HG03575 (cell line): Measurements from ENCODE around the gene BACH2.
"Not testable (repeated sequence)": the region's sequence is repeated elsewhere in the genome, so short reads cannot be mapped to it uniquely, and the experiment has no call there.

Source experiments
- ATAC-seq: cut with Tn5 transposase; IDR thresholded peaks from one replicate; pipeline ENCODE4 v1.9.1; 2021; ENCODE audit not compliant: unreplicated experiment, insufficient number of reproducible peaks, low FRiP score; ENCODE audit errors: extremely low read depth

Gene BACH2

GRCh38 chr6:90285611-90286381, 10.8 kb downstream of the BACH2 start:
- peak; percentile 32 for ATAC-seq

- ATAC-seq = peak; percentile 23
Measured at GRCh38 chr6:90285042-90285481, 11.6 kb downstream of the BACH2 start.

GRCh38 chr6:90284236-90285041, 12.2 kb downstream of the BACH2 start:
- ATAC-seq = peak; percentile 81

- ATAC-seq = not testable (repeated sequence)
Measured at GRCh38 chr6:90282265-90282664, 14.4 kb downstream of the BACH2 start.

GRCh38 chr6:90278129-90278528, 18.5 kb downstream of the BACH2 start:
- no peak for ATAC-seq

- ATAC-seq = no peak
Measured at GRCh38 chr6:90277302-90278011, 19.2 kb downstream of the BACH2 start.

GRCh38 chr6:90274451-90275030, 22.1 kb downstream of the BACH2 start:
- no peak for ATAC-seq

GRCh38 chr6:90273863-90274262, 22.8 kb downstream of the BACH2 start:
- no peak for ATAC-seq

- no peak for ATAC-seq
Measured at GRCh38 chr6:90272895-90273294, 23.7 kb downstream of the BACH2 start.

- no peak for ATAC-seq
Measured at GRCh38 chr6:90271831-90272230, 24.8 kb downstream of the BACH2 start.

GRCh38 chr6:90269334-90269733, 27.3 kb downstream of the BACH2 start:
- no peak for ATAC-seq

GRCh38 chr6:90268178-90268577, 28.5 kb downstream of the BACH2 start:
- ATAC-seq = no peak

- no peak for ATAC-seq
Measured at GRCh38 chr6:90266905-90267621, 29.6 kb downstream of the BACH2 start.

GRCh38 chr6:90264561-90264960, 32.1 kb downstream of the BACH2 start:
- no peak for ATAC-seq

GRCh38 chr6:90263633-90264032, 33.0 kb downstream of the BACH2 start:
- ATAC-seq = no peak

- ATAC-seq = no peak
Measured at GRCh38 chr6:90261801-90262200, 34.8 kb downstream of the BACH2 start.

GRCh38 chr6:90257486-90257738, 39.2 kb downstream of the BACH2 start:
- no peak for ATAC-seq

- ATAC-seq = no peak
Measured at GRCh38 chr6:90256698-90257485, 39.8 kb downstream of the BACH2 start.
